Astrocyte of the cerebellum (primary cell): Measurements from ENCODE around the gene LAMA2.

Source experiments
- DNase-seq: peaks from one replicate; pipeline ENCODE4 v3.0.0-alpha.2; 2011; ENCODE audit warnings: low read depth
- H3K4me3 ChIP-seq: 2 replicates; pipeline ENCODE4 v1.5.1; 2011; ENCODE audit warnings: mild to moderate bottlenecking, low read depth, low read length, moderate library complexity
- CTCF ChIP-seq: IDR thresholded peaks from 2 replicates; pipeline ENCODE4 v1.5.1; 2012; ENCODE audit warnings: low read length, low read depth, moderate library complexity, mild to moderate bottlenecking; ENCODE audit errors: missing control alignments
- in situ Hi-C: cut with HindIII; loops from 2 replicates; pipeline ENCODE4 v1.10.0; 2017; ENCODE audit warnings: low sequenced_read_pairs

The LAMA2 gene

GRCh38 chr6:129558248-129558647 is 675.3 kb downstream of the LAMA2 start:
- H3K4me3 ChIP-seq = no peak overlapping the region
- no peak for TF ChIP-seq CTCF
- DNase-seq = no peak
- in situ Hi-C loops = no loop called here

GRCh38 chr6:129565366-129565765 is 682.4 kb downstream of the LAMA2 start:
- no peak overlapping the region for H3K4me3 ChIP-seq
- no peak for DNase-seq
- in situ Hi-C loops = no loop called here
- no peak for TF ChIP-seq CTCF

DNA sequence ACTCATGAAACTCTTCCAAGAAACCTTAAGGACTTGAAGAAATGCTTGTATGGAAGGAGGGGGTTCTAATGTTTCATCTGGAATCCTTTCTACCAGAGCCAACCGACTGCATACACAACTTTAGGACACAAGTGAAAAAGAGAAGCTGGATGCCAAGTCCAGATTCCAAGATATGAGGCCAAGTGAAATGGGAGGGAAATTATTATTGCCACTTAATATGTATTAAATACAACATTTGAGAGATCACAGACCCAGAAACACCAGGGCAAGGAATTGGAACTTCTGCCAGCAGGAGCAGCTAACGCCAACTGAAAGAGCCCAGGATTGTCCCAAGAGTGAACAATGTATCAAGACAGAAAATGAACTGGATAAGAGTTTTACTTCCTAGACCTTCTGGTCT is 682.9 kb downstream of the LAMA2 start:
- no peak for DNase-seq
- in situ Hi-C loops = no loop called here
- TF ChIP-seq CTCF = no peak
- no peak overlapping the region for H3K4me3 ChIP-seq
